HG02588 (cell line): ENCODE data around the gene GRIK4.

Experiments
- ATAC-seq: cut with Tn5 transposase; IDR thresholded peaks from one replicate; pipeline ENCODE4 v1.9.1; 2021; ENCODE audit warnings: mild to moderate bottlenecking, moderate library complexity; ENCODE audit not compliant: unreplicated experiment

The GRIK4 gene

GRCh38 chr11:120923866-120924508 lies 412.4 kb downstream of the GRIK4 start:
- no peak for ATAC-seq

- ATAC-seq: peak; percentile 98
Measured at GRCh38 chr11:120925944-120926343, 414.4 kb downstream of the GRIK4 start.

GRCh38 chr11:120928627-120929026 lies 417.1 kb downstream of the GRIK4 start:
- ATAC-seq: no peak

- ATAC-seq: no peak
Measured at GRCh38 chr11:120929090-120929489, 417.5 kb downstream of the GRIK4 start.

GRCh38 chr11:120929664-120930154 lies 418.2 kb downstream of the GRIK4 start:
- ATAC-seq: peak; percentile 36

- no peak for ATAC-seq
Measured at GRCh38 chr11:120931057-120931779, 419.7 kb downstream of the GRIK4 start.

GRCh38 chr11:120932305-120932915 lies 420.9 kb downstream of the GRIK4 start:
- ATAC-seq: no peak

GRCh38 chr11:120936356-120936755 lies 424.8 kb downstream of the GRIK4 start:
- no peak for ATAC-seq

- ATAC-seq: no peak
Measured at GRCh38 chr11:120937501-120937900, 426.0 kb downstream of the GRIK4 start.

- ATAC-seq: no peak
Measured at GRCh38 chr11:120938260-120938659, 426.7 kb downstream of the GRIK4 start.

- ATAC-seq: no peak
Measured at GRCh38 chr11:120940160-120940848, 428.8 kb downstream of the GRIK4 start.

GRCh38 chr11:120941000-120941399 lies 429.5 kb downstream of the GRIK4 start:
- no peak for ATAC-seq

GRCh38 chr11:120942701-120943100 lies 431.2 kb downstream of the GRIK4 start:
- no peak for ATAC-seq

- no peak for ATAC-seq
Measured at GRCh38 chr11:120945042-120945441, 433.5 kb downstream of the GRIK4 start.

- ATAC-seq: no peak
Measured at GRCh38 chr11:120950880-120951279, 439.3 kb downstream of the GRIK4 start.

GRCh38 chr11:120952461-120953434 lies 441.2 kb downstream of the GRIK4 start:
- no peak for ATAC-seq

- no peak for ATAC-seq
Measured at GRCh38 chr11:120954381-120954780, 442.8 kb downstream of the GRIK4 start.

GRCh38 chr11:120956710-120957495 lies 445.4 kb downstream of the GRIK4 start:
- no peak for ATAC-seq

- ATAC-seq: no peak
Measured at GRCh38 chr11:120958185-120958584, 446.6 kb downstream of the GRIK4 start.
